ENCODE data around the gene RPLP1. TPM values are rescaled to one million over a fixed set of nuclear protein-coding genes. Genes with fewer than 3 reads are reported as not detected.

The RPLP1 gene
- total and polyA plus RNA-seq, 9 of the 15 experiments (the other 6 are each of a cell fraction or from before 2014, with no cell fraction given): 76.3 to 3,053 (median 847) TPM

DNA sequence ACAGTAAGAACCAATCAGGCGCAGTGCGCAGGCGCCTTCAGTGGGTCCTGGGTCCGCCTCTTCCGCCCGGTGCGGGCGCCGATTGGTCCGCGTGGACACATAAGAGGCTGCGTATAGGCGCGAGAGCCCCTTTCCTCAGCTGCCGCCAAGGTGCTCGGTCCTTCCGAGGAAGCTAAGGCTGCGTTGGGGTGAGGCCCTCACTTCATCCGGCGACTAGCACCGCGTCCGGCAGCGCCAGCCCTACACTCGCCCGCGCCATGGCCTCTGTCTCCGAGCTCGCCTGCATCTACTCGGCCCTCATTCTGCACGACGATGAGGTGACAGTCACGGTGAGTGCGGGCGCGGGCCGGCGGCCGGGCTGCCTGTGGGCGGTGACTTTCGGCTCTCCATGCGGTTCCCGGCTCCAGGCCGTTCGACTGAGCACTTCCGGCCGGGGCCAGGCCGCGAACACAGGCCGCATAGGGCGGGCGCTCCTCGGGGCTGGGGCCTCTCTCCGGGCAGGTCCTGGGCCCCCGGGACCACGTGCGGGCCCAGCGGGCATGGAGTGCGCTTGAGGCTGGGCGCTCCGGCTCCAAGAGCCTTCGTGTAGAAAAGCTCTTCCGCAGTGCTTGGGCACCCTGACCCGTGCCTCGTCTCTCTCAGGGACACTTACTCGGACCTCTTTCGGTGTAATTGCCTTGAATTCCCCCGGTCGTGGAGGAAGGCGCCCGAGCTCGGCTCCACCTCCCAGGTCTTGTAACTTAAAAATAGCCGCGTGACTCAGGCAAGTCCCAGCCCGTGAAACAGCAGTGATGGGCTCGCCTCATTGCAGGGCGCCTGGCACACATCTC is at the start of gene RPLP1 (continued):
- peak; percentile 84 for TF ChIP-seq SAP30 (IDR thresholded peaks at IDR 0.05; ENCODE audit: borderline replicate concordance, insufficient read depth, low read depth, low read length, poor library complexity, severe bottlenecking)
- TF ChIP-seq, protein P1, sequence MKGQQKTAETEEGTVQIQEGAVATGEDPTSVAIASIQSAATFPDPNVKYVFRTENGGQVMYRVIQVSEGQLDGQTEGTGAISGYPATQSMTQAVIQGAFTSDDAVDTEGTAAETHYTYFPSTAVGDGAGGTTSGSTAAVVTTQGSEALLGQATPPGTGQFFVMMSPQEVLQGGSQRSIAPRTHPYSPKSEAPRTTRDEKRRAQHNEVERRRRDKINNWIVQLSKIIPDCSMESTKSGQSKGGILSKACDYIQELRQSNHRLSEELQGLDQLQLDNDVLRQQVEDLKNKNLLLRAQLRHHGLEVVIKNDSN (CRISPR knock-in tag; IDR thresholded peaks at IDR 0.05): peak; percentile 6; the same call in 1 of the 2 replicates
- no peak for TF ChIP-seq ZNF696 (CRISPR knock-in tag; conservative IDR thresholded peaks at IDR 0.05)
- TF ChIP-seq POLR2G (IDR thresholded peaks at IDR 0.05; ENCODE audit: low read depth, low read length): peak; percentile 100
- TF ChIP-seq RBM15 (IDR thresholded peaks at IDR 0.05; ENCODE audit: insufficient read depth, low read length): 0 out of 2 replicates have a peak, but pooled peaks have one; percentile 78
- no peak for TF ChIP-seq MTA2 (IDR thresholded peaks at IDR 0.05; ENCODE audit: low read depth)
- TF ChIP-seq, protein P2, sequence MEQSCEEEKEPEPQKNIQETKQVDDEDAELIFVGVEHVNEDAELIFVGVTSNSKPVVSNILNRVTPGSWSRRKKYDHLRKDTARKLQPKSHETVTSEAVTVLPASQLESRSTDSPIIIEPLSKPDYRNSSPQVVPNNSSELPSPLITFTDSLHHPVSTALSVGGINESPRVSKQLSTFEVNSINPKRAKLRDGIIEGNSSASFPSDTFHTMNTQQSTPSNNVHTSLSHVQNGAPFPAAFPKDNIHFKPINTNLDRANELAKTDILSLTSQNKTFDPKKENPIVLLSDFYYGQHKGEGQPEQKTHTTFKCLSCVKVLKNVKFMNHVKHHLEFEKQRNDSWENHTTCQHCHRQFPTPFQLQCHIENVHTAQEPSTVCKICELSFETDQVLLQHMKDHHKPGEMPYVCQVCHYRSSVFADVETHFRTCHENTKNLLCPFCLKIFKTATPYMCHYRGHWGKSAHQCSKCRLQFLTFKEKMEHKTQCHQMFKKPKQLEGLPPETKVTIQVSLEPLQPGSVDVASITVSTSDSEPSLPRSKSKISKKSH (CRISPR knock-in tag; IDR thresholded peaks at IDR 0.05): no peak
- TF ChIP-seq, protein P3, sequence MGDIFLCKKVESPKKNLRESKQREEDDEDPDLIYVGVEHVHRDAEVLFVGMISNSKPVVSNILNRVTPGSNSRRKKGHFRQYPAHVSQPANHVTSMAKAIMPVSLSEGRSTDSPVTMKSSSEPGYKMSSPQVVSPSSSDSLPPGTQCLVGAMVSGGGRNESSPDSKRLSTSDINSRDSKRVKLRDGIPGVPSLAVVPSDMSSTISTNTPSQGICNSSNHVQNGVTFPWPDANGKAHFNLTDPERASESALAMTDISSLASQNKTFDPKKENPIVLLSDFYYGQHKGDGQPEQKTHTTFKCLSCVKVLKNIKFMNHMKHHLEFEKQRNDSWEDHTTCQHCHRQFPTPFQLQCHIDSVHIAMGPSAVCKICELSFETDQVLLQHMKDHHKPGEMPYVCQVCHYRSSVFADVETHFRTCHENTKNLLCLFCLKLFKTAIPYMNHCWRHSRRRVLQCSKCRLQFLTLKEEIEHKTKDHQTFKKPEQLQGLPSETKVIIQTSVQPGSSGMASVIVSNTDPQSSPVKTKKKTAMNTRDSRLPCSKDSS (IDR thresholded peaks at IDR 0.05; ENCODE audit: low read depth, partially characterized antibody): no peak
- no peak for TF ChIP-seq CTBP1 (IDR thresholded peaks at IDR 0.05; ENCODE audit: borderline replicate concordance)
- TF ChIP-seq, protein P4, sequence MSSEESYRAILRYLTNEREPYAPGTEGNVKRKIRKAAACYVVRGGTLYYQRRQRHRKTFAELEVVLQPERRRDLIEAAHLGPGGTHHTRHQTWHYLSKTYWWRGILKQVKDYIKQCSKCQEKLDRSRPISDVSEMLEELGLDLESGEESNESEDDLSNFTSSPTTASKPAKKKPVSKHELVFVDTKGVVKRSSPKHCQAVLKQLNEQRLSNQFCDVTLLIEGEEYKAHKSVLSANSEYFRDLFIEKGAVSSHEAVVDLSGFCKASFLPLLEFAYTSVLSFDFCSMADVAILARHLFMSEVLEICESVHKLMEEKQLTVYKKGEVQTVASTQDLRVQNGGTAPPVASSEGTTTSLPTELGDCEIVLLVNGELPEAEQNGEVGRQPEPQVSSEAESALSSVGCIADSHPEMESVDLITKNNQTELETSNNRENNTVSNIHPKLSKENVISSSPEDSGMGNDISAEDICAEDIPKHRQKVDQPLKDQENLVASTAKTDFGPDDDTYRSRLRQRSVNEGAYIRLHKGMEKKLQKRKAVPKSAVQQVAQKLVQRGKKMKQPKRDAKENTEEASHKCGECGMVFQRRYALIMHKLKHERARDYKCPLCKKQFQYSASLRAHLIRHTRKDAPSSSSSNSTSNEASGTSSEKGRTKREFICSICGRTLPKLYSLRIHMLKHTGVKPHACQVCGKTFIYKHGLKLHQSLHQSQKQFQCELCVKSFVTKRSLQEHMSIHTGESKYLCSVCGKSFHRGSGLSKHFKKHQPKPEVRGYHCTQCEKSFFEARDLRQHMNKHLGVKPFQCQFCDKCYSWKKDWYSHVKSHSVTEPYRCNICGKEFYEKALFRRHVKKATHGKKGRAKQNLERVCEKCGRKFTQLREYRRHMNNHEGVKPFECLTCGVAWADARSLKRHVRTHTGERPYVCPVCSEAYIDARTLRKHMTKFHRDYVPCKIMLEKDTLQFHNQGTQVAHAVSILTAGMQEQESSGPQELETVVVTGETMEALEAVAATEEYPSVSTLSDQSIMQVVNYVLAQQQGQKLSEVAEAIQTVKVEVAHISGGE (CRISPR knock-in tag; IDR thresholded peaks at IDR 0.05): peak; percentile 27 to 48 (median 42); a peak in 4 of 6 replicates
- TF ChIP-seq JUND (IDR thresholded peaks at IDR 0.05; ENCODE audit: borderline replicate concordance, low read depth, low read length): no peak; the same call in 1 of the 2 replicates
- TF ChIP-seq JUND (tag; IDR thresholded peaks at IDR 0.05; ENCODE audit: borderline replicate concordance, low read depth, low read length): peak; percentile 8; the same call in 1 of the 3 replicates
- peak; percentile 40; the same call in 1 of the 2 replicates for TF ChIP-seq ZNF12 (CRISPR knock-in tag; IDR thresholded peaks at IDR 0.05)
- no peak for TF ChIP-seq SRSF1 (IDR thresholded peaks at IDR 0.05; ENCODE audit: low read depth, low read length)
- no peak for TF ChIP-seq SIRT6 (IDR thresholded peaks at IDR 0.05; ENCODE audit: low read depth, low read length)
- peak; percentile 3; the same call in 1 of the 2 replicates for TF ChIP-seq PTBP1 (IDR thresholded peaks at IDR 0.05; ENCODE audit: low read depth, low read length)

Measured in K562 (cell line).